ENCODE results near the gene KCNE3. TPM values are rescaled to one million over a fixed set of nuclear protein-coding genes. Genes with fewer than 3 reads are reported as not detected.

KCNE3 gene
- total and polyA plus RNA-seq, 2 of the 4 experiments (the other 2 are of a cell fraction), result 0.05 to 0.18 TPM

DNA sequence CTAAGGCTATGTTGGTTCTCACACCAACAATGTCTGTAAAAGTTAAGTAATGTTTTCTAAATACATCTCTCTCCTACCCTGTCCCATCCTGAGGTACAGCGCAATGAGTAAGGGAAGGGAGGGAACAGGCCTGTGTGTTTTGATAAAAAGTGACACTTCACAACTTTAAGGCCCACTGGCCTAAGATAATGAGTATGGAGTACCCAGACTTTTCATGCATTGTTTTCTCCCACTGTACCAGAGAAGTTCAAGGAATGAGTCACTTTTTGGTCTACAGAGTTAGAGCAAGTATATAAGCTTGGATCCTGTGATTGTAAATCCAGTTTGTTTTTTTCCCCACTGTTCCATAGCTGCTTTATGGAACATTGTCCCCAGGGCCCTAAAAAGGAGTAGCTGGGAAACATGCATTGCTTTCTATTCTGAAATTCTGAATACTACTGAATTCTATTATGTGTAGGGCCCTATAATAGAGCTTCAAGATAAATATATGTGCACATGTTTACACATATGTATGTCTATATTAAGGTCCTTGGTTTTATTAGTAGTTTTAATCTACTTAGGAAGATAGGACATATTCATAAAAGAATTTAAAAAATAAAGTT is 29.8 kb downstream of the KCNE3 start:
- in situ Hi-C loops (cut with MboI; ENCODE audit: low sequenced_read_pairs), result no loop called here
- peak overlapping the region; percentile 76; the same call in 1 of the 2 replicates for H3K18ac ChIP-seq (ENCODE audit: low read depth, low read length)
- intact Hi-C loops (cut with micrococcal nuclease), result no loop called here
- no peak overlapping the region for H3K4me2 ChIP-seq (ENCODE audit: low read depth, low read length)
- no peak overlapping the region for H4K91ac ChIP-seq (ENCODE audit: insufficient read depth, low read depth, low read length)
- H2AFZ ChIP-seq (replicated peaks; ENCODE audit: low read length, poor library complexity), result no peak overlapping the region
- H4K8ac ChIP-seq (ENCODE audit: low read depth in 2 of 2, low read length in 2 of 2), result no peak overlapping the region
- CTCF ChIA-PET, result interaction anchor here (0.9 to 1.8 kb wide), 3 partner anchors 10 to 181 kb away, joined by 4 to 8 read pairs (median 5); no protein-coding TSS in a partner anchor
- no peak overlapping the region for H3K56ac ChIP-seq (ENCODE audit: extremely low read depth, insufficient read depth, low read length)
- H3K4me3 ChIP-seq (ENCODE audit: insufficient read depth, low read depth, low read length), result no peak overlapping the region
- no peak overlapping the region for H2BK20ac ChIP-seq (ENCODE audit: low read depth, low read length)
- TF ChIP-seq, protein P1, sequence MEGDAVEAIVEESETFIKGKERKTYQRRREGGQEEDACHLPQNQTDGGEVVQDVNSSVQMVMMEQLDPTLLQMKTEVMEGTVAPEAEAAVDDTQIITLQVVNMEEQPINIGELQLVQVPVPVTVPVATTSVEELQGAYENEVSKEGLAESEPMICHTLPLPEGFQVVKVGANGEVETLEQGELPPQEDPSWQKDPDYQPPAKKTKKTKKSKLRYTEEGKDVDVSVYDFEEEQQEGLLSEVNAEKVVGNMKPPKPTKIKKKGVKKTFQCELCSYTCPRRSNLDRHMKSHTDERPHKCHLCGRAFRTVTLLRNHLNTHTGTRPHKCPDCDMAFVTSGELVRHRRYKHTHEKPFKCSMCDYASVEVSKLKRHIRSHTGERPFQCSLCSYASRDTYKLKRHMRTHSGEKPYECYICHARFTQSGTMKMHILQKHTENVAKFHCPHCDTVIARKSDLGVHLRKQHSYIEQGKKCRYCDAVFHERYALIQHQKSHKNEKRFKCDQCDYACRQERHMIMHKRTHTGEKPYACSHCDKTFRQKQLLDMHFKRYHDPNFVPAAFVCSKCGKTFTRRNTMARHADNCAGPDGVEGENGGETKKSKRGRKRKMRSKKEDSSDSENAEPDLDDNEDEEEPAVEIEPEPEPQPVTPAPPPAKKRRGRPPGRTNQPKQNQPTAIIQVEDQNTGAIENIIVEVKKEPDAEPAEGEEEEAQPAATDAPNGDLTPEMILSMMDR (conservative IDR thresholded peaks at IDR 0.05; ENCODE audit: low read depth, low read length), result no peak
- H3K9me1 ChIP-seq (ENCODE audit: insufficient read depth, low read length), result no peaks in the 10 kb centered on the region
- no peak overlapping the region for H2BK15ac ChIP-seq (ENCODE audit: low read depth, low read length)
- WGBS, 2 experiments (ENCODE audit: extremely low coverage in 2 of 2, insufficient read length in 1 of 2), result no CpG with 5 or more reads among the region's 1 CpG
- DNase-seq (peak; percentile 39), ATAC-seq (ENCODE audit: low read depth) (peak; percentile 64)
- H3K9ac ChIP-seq (ENCODE audit: low read depth, low read length), result no peak overlapping the region
- no peaks in the 10 kb centered on the region for H3K36me3 ChIP-seq (ENCODE audit: control insufficient read depth, insufficient read depth, low read length)
- H3K9me3 ChIP-seq (ENCODE audit: control insufficient read depth, insufficient read depth, low read length), result no peaks in the 10 kb centered on the region
- peak overlapping the region; percentile 13 for H2BK5ac ChIP-seq (ENCODE audit: low read depth, low read length, poor library complexity, severe bottlenecking)
- H2AK9ac ChIP-seq (replicated peaks; ENCODE audit: low read depth, low read length, poor library complexity), result no peak overlapping the region
- H3K4me1 ChIP-seq (ENCODE audit: control insufficient read depth, insufficient read depth, low read length), result peaks cover 5% of the 10 kb centered on the region
- no peaks in the 10 kb centered on the region for H4K20me1 ChIP-seq (ENCODE audit: insufficient read depth, low read length)
- H2AK5ac ChIP-seq (ENCODE audit: low read depth, low read length), result no peak overlapping the region
- H3K23ac ChIP-seq (ENCODE audit: low read depth, low read length), result no peak overlapping the region
- H3K27me3 ChIP-seq (ENCODE audit: control insufficient read depth, insufficient read depth, low read length), result no peaks in the 10 kb centered on the region
- no peak overlapping the region for H3K14ac ChIP-seq (replicated peaks; ENCODE audit: low read depth, low read length)
- no peaks in the 10 kb centered on the region for H3K79me1 ChIP-seq (ENCODE audit: low read depth in 1 of 2, low read length in 2 of 2)
- POLR2A ChIA-PET (ENCODE audit: unreplicated experiment), result no interaction called here
- H4K5ac ChIP-seq (ENCODE audit: low read depth, low read length), result no peak overlapping the region
- H2BK120ac ChIP-seq (ENCODE audit: low read depth, low read length), result no peak overlapping the region
- BruUV-seq (replicated peaks), result no TSS peak
- H3K27ac ChIP-seq (ENCODE audit: insufficient read depth, low read length), result no peak overlapping the region
- no peak overlapping the region for H3K4ac ChIP-seq (ENCODE audit: low read depth, low read length)
- dilution Hi-C loops (cut with HindIII; ENCODE audit: low sequenced_read_pairs, unreplicated experiment), result no loop called here
